Fibroblast of peridontal ligament (primary cell): ENCODE data around the gene KLF13.
A peak's percentile ranks its signal among the peaks of the same experiment; 100 is the strongest.

Experiments
- DNase-seq: peaks from one replicate; pipeline ENCODE4 v3.0.0-alpha.2; 2010; ENCODE audit errors: extremely low read depth

KLF13 gene

DNA sequence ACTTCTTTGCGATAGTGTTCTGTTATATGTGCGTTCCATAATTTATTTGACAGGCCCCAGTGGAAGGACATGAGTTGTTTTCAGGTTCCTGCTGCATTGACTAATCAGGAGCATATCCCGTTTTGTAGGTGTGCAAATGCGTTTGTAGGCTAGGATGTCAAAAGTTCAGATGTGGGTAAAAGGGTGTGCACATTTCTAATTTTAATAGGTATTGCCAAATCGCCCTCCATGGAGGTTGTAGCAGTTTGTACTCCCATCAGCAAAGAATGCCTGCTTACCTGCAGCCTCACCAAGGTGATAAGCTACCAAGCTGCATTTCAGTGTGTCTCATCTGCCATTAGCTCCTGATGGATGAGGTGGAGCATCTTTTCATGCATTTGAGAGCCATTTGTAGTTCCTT is 36.3 kb downstream of the KLF13 start:
- DNase-seq, result no peak

DNA sequence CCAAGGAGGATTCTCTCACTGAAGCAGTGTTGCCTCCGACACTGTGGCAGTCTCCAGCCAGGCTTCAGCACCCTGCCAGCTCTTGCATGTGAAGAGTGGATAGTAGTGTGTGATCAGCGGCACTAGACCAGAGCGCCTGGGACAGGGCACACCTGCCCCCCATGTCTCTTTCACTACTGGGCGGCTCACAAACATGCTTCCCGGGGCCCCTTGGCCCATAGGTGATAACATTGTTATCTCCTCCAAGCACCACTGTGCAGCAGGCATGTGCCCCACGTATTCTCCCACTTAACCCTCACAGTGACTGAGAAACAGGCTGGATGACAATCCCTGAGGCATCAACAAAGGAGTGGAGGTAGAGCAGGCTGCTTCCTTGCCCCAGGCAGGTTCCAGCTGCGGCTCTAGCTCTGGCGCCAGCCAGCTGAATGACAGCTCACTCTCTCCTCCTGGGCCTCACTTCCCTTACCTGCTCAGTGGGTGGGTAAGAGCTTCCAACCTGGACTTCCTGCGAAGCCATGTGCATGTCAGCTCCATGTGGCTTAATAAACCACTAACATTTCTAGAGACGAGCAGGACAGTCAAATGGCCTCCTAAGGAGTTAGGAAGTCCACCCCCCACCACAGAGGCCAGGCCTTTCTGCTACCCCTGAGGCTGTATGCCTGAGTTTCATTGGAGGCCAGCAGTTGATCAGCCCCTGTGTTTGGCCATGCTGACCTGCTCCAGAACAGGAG is 37.8 kb downstream of the KLF13 start:
- no peak for DNase-seq

DNA sequence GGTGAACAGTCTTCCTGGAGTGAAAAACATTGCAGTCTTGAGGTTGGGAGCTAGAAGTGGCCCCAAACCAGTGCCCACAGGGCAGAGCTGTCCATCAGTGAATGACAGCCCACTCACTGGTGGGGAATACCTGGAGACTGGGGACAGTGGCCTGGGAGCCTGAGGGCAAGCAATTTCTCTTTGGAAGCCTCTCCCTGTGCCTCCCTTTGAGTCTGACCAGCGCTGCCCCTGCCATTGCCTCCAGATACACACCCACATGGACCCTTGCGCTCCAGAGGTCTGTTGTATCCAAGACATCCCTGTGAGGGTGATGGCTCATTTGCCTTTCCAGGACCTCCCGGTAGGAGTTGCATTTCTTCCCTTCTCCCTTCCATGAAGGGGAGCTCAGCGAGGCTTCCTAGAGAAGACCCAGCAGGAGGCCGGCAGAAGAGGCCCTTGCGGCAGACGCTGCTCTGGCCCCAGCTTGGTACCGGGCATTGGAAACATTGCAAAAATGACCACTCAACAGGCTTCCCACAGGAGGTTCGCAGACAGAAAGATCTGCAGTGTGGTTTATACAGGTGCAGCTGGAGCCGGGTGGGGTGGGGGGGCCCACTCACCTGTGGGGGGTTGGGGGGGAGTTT is 38.5 kb downstream of the KLF13 start:
- DNase-seq, result no peak

DNA sequence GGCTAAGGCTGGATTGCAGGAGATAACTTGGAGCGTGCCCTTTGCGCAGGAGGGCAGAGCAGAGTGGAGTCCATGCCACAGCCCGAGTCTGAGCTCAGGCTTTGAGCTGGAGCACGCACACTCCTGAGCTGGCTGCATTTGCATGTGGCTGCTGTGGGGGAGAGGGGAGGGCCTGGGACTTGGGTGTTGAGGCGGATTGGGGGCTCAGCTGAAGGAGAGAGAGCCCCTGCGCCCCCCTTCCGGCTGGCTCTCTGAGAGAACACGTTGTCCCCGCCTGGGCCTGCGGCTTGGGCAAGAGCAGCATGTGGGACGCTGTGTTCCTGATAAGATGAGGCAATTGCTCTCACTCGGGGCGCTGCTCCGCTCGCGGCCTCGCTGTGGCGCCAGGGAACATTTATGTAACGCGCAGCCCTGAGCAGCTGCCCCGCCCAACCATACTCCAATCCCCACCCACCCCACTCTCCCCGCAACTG is 39.1 kb downstream of the KLF13 start:
- DNase-seq, result peak; percentile 78

DNA sequence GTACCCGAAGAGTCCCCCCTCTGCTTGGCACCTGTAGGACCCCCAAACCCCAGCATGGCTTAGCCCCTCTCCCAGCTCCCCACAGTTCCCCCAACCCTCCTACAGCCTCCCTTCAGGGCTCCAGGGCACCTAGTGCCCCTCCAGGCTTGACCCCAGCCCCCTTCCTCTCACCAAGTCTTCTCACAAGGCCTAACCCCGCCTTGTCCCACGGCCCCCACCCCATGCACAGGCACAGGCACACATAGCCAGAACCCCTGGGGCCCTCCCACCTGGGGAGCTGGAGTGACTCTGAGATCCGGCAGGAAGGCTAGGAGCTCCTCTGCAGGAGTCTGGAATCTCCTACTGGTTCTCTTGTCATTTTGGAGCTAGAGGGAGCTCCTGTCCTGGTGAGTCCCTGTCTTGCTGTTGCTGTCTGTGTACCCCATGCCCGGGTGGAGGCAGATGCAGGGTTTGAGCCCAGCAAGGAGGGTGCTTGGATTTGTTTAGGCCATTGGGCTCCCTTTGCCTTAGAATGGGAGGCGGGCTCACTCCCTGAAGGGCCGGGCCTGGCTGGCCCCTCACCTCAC is 39.6 kb downstream of the KLF13 start:
- peak; percentile 4 for DNase-seq

DNA sequence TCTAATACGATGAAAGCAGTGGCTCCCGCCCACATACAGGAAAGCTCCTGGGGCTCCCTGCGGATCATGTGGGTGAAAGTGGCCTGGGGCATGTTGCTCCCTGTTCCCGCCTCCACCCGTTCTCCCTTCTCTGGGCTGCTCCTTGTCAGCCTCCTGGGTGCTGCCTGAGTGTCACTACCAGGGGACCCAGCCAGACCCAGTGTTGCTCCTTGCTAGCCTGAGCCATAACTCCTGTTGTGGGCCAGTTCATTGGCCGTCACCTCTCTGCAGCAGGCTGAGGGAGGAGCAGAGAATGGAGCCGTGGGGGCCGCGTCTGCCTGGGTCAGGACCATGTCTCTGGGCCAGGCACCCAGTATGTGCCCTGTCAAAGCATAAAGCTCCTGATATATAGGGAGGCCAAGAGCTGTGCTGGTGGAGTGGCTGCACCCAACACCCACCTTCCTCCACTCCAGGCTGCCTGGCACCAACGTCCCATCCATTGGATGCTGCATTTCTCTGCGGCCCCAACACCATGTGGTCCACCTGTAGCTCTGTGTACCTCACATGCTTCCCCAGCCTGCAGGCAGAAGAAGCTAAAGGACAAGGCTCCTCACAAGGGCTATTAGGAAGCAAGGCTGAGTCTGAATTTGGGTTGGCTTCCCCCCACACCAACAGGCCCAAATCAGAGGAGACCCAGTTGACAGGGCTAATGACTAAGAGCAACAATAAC is 40.5 kb downstream of the KLF13 start:
- DNase-seq, result no peak

DNA sequence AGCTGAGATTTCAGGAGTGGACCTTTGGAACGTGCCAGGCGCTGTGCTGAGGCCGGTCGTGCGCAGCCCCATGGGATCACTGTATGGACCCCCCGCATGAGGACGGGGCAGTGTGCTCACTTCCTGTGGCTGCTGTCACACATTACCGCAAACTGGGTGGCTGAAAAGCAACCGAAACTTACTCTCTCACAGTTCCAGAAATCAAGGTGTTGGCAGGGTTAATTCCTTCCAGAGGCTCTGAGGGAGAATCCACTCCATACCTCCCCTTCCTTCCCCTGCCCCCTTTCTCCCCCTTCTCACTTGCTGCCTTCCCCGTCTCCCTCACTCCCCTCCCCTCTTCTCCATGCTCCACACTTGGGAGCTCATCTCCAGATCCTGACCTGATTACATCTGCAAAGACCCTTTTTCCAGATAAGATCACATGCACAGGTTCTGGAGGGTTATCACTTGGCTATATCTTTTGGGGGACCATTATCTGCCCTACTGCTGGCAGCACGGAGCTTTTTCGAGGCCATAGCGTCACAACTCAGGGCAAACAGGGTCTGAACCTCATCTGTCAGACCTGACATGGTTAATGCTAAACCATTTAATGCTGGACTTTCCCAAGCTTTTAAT is 41.2 kb downstream of the KLF13 start:
- DNase-seq, result no peak

DNA sequence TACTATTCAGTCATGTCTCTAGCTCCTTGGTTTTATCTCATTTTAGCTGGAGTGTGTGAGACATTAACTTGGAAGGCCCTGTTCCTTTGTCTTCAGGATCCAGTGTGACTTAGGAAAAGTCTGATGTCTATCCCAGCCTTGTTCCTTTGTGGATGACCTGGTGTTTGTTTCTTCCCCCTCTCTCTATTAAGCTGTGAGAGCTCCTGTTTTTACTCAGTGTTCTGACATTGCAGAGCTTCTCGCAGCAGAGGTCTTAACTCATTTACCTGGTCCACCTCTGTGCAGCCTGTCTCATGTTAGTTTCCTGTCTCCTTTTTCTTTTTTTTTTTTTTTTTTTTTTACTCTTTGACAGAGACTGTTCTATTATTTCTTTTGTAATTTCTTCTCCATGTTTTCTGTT is 43.1 kb downstream of the KLF13 start:
- DNase-seq, result no peak

DNA sequence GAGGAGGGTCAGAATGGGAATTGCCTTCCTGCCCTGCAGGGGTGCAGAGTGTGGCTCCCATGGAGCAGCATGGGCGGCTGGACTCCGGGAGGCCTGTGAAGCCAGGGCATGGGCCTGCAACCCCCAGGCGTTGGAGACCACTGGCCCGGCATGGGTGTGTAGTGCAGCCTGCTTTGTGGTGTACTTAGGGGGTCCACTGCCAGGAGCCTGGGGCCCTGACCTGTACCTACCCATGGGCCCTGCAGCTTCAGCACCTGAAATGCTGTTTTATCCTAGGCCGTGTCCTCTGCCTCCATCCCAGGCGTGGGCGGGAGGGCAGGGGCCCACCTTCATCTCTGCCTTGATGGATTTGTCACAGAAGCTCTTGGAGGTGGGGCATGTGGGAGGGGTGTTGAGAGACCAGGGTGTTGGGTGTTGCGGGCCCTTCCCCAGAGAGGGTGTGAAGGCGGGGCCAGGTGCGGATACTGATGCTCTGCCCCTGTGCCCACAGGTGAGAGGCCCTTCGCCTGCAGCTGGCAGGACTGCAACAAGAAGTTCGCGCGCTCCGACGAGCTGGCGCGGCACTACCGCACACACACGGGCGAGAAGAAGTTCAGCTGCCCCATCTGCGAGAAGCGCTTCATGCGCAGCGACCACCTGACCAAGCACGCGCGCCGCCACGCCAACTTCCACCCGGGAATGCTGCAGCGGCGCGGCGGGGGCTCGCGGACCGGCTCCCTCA is 45.0 kb downstream of the KLF13 start:
- no peak for DNase-seq

DNA sequence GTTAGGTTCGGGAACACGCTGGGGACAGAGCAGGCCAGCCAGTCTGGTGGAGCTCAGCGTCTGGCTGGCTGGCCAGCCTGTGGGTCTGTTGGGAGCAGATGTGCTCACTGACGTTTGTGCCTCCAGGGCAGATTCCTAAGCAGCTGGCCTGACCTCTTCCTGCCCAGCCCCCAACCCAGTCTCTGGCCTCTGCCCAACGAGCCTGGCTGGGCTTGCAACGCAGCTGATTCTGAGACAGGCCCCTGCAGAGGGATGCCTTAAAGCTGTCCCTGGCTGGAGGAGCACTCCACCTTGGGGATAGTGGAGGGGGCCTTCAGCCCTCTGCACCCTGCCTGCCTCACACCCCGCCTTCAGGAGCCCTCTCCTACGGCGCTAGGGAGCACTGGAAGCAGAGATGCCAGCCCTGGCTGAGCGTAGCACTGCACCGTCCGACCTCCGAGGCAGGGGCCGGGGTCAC is 46.0 kb downstream of the KLF13 start:
- peak; percentile 50 for DNase-seq

DNA sequence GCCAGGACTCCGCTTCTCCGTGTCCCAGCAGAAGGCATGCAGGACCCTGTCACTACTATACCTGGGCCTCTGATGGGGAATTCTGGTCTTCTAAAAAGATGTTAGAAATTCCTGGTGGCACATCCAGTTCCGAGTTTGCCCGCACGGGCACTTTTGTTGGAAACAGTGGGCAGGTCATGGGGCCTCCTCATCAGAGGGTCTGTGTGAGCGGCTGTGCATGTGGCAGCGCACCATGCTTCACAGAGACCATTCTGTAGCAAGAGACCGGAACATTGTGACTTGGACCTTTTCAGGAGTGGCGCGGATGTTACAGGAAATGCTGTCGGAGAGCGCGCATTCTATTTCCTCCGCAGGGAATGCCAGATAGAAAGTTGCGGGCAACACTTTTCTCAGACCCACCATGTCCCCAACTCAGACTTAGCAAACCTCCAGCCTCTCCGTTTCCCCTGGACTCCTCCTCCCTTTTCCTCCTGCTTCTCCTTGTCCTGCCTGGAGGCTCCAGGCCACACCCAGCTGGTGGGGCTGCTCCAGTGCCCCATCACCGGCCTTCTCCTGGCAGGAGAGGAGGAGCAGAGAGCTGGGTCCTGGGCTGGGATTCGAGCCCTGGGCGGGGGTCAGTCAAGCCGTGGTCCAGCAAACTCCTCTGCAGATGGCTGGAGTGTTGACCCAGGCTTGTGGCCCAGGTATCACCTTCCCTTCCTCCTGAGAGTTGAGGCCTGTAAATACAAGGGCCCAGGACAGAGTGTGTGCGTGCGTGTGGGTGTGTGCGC is 46.6 kb downstream of the KLF13 start:
- no peak for DNase-seq

DNA sequence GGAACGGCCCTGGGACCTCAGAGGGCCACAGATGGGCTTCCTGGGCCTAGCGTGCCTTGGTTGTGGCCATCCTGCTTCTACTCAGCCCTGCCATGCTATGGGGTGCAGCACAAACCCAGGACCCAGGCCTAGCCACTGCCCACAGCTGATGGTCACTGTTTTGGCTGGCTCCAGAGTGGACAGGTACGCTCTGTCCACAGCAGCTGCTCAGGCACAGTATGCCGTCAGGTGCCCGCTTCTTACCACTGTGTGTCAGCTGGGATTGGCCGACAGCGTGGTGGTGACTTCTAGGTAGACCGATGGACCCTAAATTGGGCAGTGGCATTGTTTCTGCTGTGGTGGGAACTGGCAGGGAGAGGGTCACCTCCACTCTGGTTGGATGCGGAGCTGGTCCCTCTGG is 47.3 kb downstream of the KLF13 start:
- no peak for DNase-seq

DNA sequence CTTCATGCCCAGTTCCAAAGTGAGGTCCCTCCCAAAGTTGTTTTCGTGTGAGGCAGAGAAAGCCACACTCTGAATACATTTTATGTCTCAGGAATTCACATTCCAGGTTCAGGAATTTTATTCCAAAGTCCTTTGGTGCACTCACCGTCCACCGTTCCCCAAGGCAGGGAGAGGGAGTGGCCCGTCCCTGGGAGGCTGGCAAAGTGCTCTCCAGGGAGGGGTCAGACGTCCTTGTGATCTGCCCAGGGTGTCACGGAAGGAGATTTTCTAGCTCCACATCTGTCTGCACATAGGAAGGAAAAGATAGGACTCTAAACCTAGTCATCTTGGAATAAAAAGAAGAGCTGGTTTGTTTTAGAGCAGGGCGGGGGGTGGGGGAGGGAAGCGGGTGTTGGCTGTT is 47.9 kb downstream of the KLF13 start:
- DNase-seq, result no peak

DNA sequence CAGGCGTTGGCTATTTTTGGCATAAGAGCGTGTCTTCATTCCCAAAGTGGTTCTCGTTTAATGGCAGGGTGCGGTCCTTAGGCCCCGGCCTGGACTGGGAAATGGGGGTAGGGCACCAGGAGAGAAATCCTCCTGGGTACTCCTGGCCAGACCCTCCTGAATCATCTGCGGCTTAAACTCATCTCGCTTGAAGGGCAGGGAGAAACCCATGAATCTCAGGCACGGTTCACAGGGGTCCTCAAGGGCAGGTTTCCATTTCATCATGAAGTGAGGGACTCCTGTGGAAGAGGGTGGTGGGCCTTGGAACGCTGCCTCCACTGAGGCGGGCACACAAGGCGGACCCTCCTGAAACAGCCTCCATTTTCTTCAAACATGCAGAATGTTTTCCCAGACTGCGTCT is 48.4 kb downstream of the KLF13 start:
- no peak for DNase-seq

DNA sequence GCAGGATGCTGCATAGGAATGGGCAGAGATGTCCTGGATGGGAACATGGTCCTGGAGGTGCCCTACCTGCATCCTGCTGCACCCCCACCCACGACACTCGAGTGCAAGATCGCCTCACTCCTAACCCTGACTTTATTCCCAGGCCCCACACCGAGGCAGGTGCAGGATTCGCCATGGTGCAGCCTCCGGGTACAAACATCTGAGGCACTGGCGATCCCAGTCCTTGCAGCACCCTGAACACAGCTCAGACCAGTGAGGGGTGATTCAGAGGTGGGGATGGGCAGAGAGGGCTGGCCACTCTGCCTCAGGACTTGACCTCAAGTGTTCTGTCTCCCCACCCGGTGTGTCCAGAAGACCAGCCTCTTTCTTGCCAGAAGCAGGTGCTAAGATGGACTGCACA is 49.1 kb downstream of the KLF13 start:
- no peak for DNase-seq

DNA sequence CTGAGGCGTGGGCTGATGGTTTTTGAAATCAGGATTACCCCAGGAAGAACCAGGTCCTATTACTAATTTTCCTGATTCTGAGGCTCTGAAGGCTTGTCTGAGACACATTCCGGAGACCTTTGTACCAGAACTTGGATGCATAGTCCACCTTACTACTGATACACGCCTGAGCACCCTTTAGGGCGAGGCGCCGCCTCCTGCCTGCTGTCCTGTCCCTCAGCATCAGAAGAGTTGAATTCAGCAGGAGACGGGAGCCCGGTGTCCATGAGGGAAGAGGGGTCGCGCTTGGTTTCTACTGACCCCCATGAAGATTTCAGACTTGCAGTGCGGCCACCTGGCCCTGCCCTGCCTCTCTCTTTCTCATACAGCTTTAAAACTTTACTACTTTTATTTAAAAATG is 49.9 kb downstream of the KLF13 start:
- no peak for DNase-seq

DNA sequence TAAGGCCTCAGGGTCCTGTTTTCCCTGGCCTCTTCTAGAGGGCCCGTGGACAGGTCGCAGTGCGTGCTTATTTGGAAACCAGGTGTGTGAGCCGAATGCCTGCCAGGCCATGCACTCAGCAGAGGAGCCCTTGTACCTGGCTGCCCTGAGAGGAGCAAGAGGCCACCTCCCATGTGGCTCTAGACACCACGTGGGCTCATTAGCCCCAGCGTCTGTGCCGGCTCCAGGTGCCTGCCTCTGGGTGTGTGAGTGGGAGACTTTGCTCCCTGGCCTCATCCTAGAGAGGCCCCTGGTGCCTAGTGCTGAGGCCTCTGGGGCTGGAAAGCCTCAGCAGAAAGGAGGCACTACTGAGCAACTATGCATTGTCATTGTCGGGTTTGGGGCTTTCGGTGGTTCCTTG is 50.4 kb downstream of the KLF13 start:
- DNase-seq, result no peak

DNA sequence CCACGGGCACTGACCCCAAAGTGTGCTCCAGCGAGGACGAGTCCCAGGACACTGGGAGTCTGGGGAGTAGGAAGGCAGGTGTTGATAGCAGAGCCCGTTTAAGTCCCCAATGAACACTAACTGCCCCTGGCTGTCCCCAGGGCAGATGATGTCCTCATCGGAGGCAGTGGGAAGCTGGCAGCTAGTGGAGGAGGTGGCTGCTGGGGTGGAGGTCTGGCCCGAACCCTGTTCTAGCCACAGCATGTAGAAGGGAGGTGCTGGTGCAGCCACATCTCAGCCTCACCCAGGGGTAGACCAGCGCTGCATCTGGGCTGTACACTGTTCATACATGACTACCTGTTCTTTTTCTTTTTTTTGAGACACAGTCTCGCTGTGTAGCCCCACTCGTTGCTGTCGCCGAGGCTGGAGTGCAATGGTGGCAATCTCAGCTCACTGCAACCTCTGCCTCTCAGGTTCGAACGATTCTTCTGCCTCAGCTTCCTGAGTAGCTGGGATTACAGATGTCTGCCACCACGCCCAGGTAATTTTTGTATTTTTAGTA is 51.8 kb downstream of the KLF13 start:
- DNase-seq, result no peak

DNA sequence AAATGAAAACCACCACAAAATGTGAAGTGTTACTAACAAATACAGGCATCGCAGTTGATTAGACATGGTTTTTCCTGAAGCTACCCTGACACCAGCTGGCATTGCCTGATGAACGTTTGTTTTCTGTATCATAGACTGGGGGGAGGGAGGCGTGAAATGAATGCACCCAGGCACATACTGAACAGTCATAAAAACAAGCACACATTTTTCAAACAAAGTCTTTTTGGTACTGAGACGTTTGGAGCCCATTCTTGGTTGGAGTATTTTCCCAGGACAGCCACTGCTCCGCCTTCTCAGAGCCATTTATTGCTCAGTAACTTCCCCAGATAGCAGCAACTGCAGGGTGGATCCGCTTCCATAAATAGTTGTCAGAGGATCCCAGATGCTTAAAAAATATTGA is 52.4 kb downstream of the KLF13 start:
- DNase-seq, result no peak

DNA sequence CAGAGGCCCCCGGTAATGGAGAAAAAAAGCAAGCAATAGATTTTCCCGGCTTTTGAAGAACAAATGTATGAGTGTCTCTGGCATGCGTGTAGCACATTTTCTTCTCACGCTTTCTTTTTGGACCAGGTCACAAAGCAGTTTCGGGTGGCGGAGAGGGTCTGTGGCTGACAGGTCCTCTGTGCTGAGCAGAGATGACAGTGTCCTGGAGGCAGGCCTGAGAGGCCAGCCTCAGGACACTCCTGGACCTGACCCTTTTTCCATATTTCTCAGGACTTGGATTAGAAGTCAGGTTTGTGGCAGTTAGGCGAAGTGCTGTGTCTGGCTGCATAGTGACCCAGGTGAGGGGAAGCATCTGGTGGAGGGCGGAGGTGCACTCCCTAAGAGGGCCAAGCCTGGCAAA is 52.9 kb downstream of the KLF13 start:
- no peak for DNase-seq
